Trophoblast cell (in vitro differentiated cells and primary cell): ENCODE data around the gene EFCAB11.

Experiments
- DNase-seq, 2 donors: peaks; one replicate each; pipeline ENCODE4 v3.0.0-alpha.2; 2016
- H2AFZ ChIP-seq: 2 replicates; pipeline ENCODE4 v1.6.1; 2013; ENCODE audit warnings: low read length, moderate library complexity, mild to moderate bottlenecking; ENCODE audit not compliant: insufficient read depth, poor library complexity
- H2AK5ac ChIP-seq: 2 replicates; pipeline ENCODE4 v1.6.1; 2013; ENCODE audit warnings: mild to moderate bottlenecking, low read length
- H2BK120ac ChIP-seq: 2 replicates; pipeline ENCODE4 v1.6.1; 2013; ENCODE audit warnings: low read length, mild to moderate bottlenecking, moderate library complexity; ENCODE audit not compliant: insufficient read depth, poor library complexity
- H2BK12ac ChIP-seq: 2 replicates; pipeline ENCODE4 v1.6.1; 2013; ENCODE audit warnings: mild to moderate bottlenecking, low read length, moderate library complexity
- H2BK5ac ChIP-seq: 2 replicates; pipeline ENCODE4 v1.6.1; 2013; ENCODE audit warnings: low read length, low read depth, moderate library complexity, mild to moderate bottlenecking; ENCODE audit not compliant: poor library complexity
- H3K14ac ChIP-seq: 2 replicates; pipeline ENCODE4 v1.6.1; 2013; ENCODE audit warnings: mild to moderate bottlenecking, low read length
- H3K18ac ChIP-seq: 2 replicates; pipeline ENCODE4 v1.6.1; 2013; ENCODE audit warnings: mild to moderate bottlenecking, low read length
- H3K23ac ChIP-seq: 2 replicates; pipeline ENCODE4 v1.6.1; 2013; ENCODE audit warnings: low read length
- H3K27ac ChIP-seq: 2 replicates; pipeline ENCODE4 v1.5.1; 2013; ENCODE audit warnings: low read depth, mild to moderate bottlenecking, inconsistent platforms, low read length, moderate library complexity
- H3K27me3 ChIP-seq: 2 replicates; pipeline ENCODE4 v1.6.1; 2013; ENCODE audit warnings: inconsistent platforms, mild to moderate bottlenecking, low read length, moderate library complexity; ENCODE audit not compliant: insufficient read depth
- H3K36me3 ChIP-seq, 2 experiments: 1 replicate in 1 of 2; 2 replicates in 1 of 2; pipeline ENCODE4 v1.6.1; 2013; ENCODE audit warnings: low read length in 2 of 2, mild to moderate bottlenecking in 2 of 2, moderate library complexity in 1 of 2; ENCODE audit not compliant: insufficient read depth in 2 of 2, control insufficient read depth in 1 of 2
- H3K4ac ChIP-seq: 2 replicates; pipeline ENCODE4 v1.6.1; 2013; ENCODE audit warnings: low read depth, mild to moderate bottlenecking, low read length, moderate library complexity
- H3K4me1 ChIP-seq, 2 experiments: 1 replicate in 1 of 2; 2 replicates in 1 of 2; pipeline ENCODE4 v1.6.1; 2013; ENCODE audit warnings: low read length in 2 of 2, mild to moderate bottlenecking in 2 of 2, moderate library complexity in 1 of 2; ENCODE audit not compliant: insufficient read depth in 2 of 2, control insufficient read depth in 1 of 2
- H3K4me2 ChIP-seq: 2 replicates; pipeline ENCODE4 v1.6.1; 2013; ENCODE audit warnings: inconsistent platforms, mild to moderate bottlenecking, low read length, moderate library complexity
- H3K4me3 ChIP-seq: 2 replicates; pipeline ENCODE4 v1.5.1; 2013; ENCODE audit warnings: mild to moderate bottlenecking, low read depth, low read length, inconsistent platforms
- H3K79me1 ChIP-seq: one replicate; pipeline ENCODE4 v1.6.1; 2013; ENCODE audit warnings: low read length
- H3K79me2 ChIP-seq: 2 replicates; pipeline ENCODE4 v1.6.1; 2013; ENCODE audit warnings: low read length, mild to moderate bottlenecking; ENCODE audit not compliant: control insufficient read depth, insufficient read depth, poor library complexity
- H3K9ac ChIP-seq: 2 replicates; pipeline ENCODE4 v1.6.1; 2013; ENCODE audit warnings: mild to moderate bottlenecking, low read length
- H3K9me3 ChIP-seq: 2 replicates; pipeline ENCODE4 v1.6.1; 2013; ENCODE audit warnings: low read depth, mild to moderate bottlenecking, control low read depth, inconsistent platforms, low read length; ENCODE audit not compliant: insufficient read depth
- H4K12ac ChIP-seq: 2 replicates; pipeline ENCODE4 v1.6.1; 2013; ENCODE audit warnings: low read depth, mild to moderate bottlenecking, low read length, moderate library complexity
- H4K8ac ChIP-seq: 2 replicates; pipeline ENCODE4 v1.6.1; 2013; ENCODE audit warnings: low read depth, mild to moderate bottlenecking, low read length, moderate library complexity
- H4K91ac ChIP-seq: one replicate; pipeline ENCODE4 v1.6.1; 2013; ENCODE audit warnings: low read depth, mild to moderate bottlenecking, low read length, moderate library complexity
- WGBS: extraction: QIAGEN DNeasy Blood & Tissue Kit; methylation state at CpG from one replicate; pipeline ENCODE4 v1.1.7; 2013; ENCODE audit warnings: missing lambda C conversion rate; ENCODE audit not compliant: insufficient read length, insufficient coverage; ENCODE audit errors: extremely low coverage; 5-methylcytosine and 5-hydroxymethylcytosine counted together

Gene EFCAB11

DNA sequence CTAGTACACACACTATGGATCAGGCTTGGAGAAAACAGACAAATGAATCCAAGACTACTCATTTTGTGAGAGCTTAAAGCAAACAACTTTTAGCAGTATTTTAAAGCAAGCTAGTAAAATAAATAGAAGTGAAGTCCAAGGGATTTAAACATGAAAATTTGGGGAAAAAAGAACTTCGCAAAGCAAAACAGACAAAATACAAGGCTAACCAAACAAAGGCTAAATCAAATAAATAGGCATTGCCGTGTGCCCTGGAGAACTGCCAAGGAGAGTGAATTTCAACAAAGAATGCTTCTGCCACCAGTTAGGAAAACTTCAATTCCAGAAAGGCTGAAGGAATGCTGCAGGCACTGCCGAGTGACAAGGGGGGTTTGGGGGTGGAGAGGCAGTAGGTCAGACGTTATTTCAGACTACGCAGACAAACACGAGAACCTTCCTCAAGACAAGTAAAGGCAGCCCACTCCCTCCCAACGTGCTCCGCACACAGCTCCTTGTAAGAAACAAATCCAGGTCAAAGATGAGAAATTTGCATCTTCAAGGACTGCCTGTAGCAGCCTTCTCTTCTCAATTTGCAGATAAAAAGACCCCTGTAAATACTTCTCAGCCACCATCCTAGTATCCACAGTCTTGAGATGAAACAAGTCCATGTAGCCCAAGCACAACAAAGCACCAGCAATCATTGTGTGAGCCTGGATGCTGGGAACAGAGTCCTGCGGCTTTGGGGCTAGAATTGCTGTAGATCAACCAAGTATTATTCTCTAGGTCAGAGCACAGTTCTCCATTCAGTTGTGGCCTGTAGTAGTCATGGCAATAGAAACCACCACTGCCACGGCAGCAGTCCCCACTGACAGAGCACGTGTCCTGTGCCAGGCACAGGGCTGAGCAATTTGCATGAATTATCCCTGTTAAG lies 43.3 kb downstream of the EFCAB11 start:
- WGBS, result no CpG with 5 or more reads among the region's 11 CpGs

DNA sequence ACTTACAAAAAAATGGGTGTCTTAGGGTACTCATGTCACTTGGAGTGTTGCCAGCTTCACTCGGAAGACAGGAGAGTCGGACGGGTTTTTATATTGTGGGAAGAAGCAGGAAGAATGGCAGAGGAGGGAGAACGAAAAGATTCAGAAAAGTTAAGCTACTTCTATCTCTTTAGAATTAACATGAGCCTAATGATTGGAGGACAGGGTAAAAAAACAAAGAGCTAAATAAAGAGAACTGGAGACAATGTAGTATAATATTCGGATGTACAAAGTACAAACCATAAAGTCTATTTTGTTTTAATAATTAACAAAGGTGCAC lies 43.9 kb downstream of the EFCAB11 start:
- Histone ChIP-seq H3K9me3 (no peaks in the 10 kb centered on the region), H2BK5ac (no peak overlapping the region), H3K27ac (no peak overlapping the region), H3K27me3 (no peaks in the 10 kb centered on the region), H3K14ac (no peak overlapping the region), H3K23ac (no peak overlapping the region), H3K4me1 (peaks cover 5 to 8% of the 10 kb centered on the region in 2 experiments), H2AFZ (no peak overlapping the region), H3K79me2 (no peaks in the 10 kb centered on the region), H4K8ac (no peak overlapping the region), H4K12ac (no peak overlapping the region), H3K9ac (no peak overlapping the region), H2BK120ac (no peak overlapping the region), H2BK12ac (no peak overlapping the region), H4K91ac (no peak overlapping the region), H2AK5ac (no peak overlapping the region), H3K36me3 (peaks cover 0 to 2% of the 10 kb centered on the region in 2 experiments), H3K79me1 (peaks cover 3% of the 10 kb centered on the region), H3K18ac (no peak overlapping the region), H3K4me3 (no peak overlapping the region), H3K4me2 (no peak overlapping the region), H3K4ac (no peak overlapping the region)
- 100% methylated on average over 1 of the region's 5 CpGs for WGBS
- no peak for DNase-seq

More for the DNA sequence above, 43.3 kb downstream of the EFCAB11 start:
- Histone ChIP-seq H3K14ac (no peak overlapping the region), H2AFZ (no peak overlapping the region), H3K4ac (no peak overlapping the region), H2BK12ac (no peak overlapping the region), H2AK5ac (no peak overlapping the region), H2BK120ac (peak overlapping the region; percentile 4), H3K18ac (no peak overlapping the region), H4K8ac (peak overlapping the region; percentile 15), H3K9me3 (no peaks in the 10 kb centered on the region), H4K91ac (no peak overlapping the region), H3K4me2 (peak overlapping the region; percentile 18), H4K12ac (no peak overlapping the region), H3K79me2 (no peaks in the 10 kb centered on the region), H2BK5ac (no peak overlapping the region), H3K79me1 (peaks cover 3% of the 10 kb centered on the region), H3K9ac (no peak overlapping the region), H3K27ac (no peak overlapping the region), H3K23ac (no peak overlapping the region), H3K4me3 (no peak overlapping the region), H3K36me3 (peaks cover 0 to 2% of the 10 kb centered on the region in 2 experiments), H3K4me1 (peaks cover 5 to 8% of the 10 kb centered on the region in 2 experiments), H3K27me3 (no peaks in the 10 kb centered on the region)
- DNase-seq, result peak; percentile 70 to 75

DNA sequence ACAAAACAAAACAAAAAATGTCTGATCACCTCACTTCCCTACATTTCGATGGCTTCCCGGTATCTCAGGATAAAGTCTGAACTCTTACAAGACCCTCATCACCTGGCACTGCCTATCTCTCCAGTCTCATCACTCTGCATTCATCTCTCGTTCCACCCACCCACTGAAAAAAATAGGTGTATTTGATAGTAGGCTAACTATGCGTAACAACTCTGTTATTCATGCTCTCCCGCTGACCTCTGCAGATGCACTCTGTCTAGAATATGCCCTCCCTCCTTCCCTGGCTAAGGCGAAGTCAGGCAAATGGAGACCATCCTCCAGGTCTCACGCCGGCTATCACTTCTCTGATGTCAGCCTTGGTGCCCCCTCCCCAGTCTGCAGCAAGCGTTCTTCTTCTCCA lies 44.9 kb downstream of the EFCAB11 start:
- DNase-seq, result peak in 1 of 2 donors; percentile 9
- no peak overlapping the region for H2BK120ac ChIP-seq
- H3K4me1 ChIP-seq, result peaks cover 5 to 8% of the 10 kb centered on the region in 2 experiments
- H4K12ac ChIP-seq, result no peak overlapping the region
- H3K14ac ChIP-seq, result no peak overlapping the region
- peaks cover 3% of the 10 kb centered on the region for H3K79me1 ChIP-seq
- H3K9ac ChIP-seq, result no peak overlapping the region
- H2AK5ac ChIP-seq, result no peak overlapping the region
- H3K23ac ChIP-seq, result no peak overlapping the region
- H3K27me3 ChIP-seq, result no peaks in the 10 kb centered on the region
- no peak overlapping the region for H2BK12ac ChIP-seq
- H3K18ac ChIP-seq, result no peak overlapping the region
- no peak overlapping the region for H3K4me2 ChIP-seq
- H4K91ac ChIP-seq, result no peak overlapping the region
- H2BK5ac ChIP-seq, result no peak overlapping the region
- no peak overlapping the region for H3K4me3 ChIP-seq
- H3K79me2 ChIP-seq, result no peaks in the 10 kb centered on the region
- H3K36me3 ChIP-seq, result peaks cover 0 to 2% of the 10 kb centered on the region in 2 experiments
- no peak overlapping the region for H3K27ac ChIP-seq
- no peak overlapping the region for H2AFZ ChIP-seq
- H3K4ac ChIP-seq, result no peak overlapping the region
- no CpG with 5 or more reads among the region's 9 CpGs for WGBS
- H3K9me3 ChIP-seq, result no peaks in the 10 kb centered on the region
- no peak overlapping the region for H4K8ac ChIP-seq

DNA sequence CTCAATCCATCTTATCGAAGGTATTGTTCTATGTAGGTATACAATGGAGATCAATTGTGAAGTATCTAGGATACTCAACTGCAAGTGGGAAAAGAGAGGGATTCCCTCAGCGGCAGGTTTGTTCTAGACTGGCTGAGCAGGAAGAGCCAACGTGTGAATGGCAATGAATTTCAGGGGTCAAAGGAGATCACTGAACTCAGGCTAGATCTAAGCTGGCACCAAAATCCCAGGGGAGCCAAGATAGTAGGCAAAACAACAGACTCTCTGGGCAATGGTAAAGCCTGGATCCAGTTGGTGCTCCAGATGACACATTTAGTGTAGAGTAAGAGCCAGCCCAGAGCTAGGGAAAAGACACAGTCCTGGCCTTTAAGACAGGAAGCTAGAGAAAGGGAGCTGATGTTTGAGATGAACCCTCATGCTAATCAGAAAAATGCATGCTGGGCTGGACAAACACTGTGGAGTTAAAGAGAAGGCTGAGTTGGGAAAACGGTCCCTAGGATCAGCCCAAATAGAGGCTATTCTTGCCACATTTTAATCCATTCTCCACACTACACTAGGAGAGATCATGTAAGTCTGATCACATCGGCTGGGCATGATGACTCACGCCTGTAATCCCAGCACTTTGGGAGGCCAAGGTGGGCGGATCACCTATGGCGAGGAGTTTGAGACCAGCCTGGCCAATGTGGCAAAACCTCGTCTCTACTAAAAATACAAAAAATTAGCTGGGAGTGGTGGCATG lies 45.6 kb downstream of the EFCAB11 start:
- peak in 1 of 2 donors; percentile 4 for DNase-seq
- no peak overlapping the region for H3K23ac ChIP-seq
- peaks cover 5 to 8% of the 10 kb centered on the region in 2 experiments for H3K4me1 ChIP-seq
- no peak overlapping the region for H3K4me2 ChIP-seq
- no peak overlapping the region for H3K18ac ChIP-seq
- H3K14ac ChIP-seq, result no peak overlapping the region
- no peak overlapping the region for H2AFZ ChIP-seq
- H2BK5ac ChIP-seq, result no peak overlapping the region
- no peaks in the 10 kb centered on the region for H3K27me3 ChIP-seq
- no peaks in the 10 kb centered on the region for H3K9me3 ChIP-seq
- H3K27ac ChIP-seq, result no peak overlapping the region
- peaks cover 3% of the 10 kb centered on the region for H3K79me1 ChIP-seq
- H3K36me3 ChIP-seq, result peaks cover 0 to 2% of the 10 kb centered on the region in 2 experiments
- no peak overlapping the region for H2BK120ac ChIP-seq
- H3K4ac ChIP-seq, result no peak overlapping the region
- no peak overlapping the region for H3K9ac ChIP-seq
- H2AK5ac ChIP-seq, result no peak overlapping the region
- no peak overlapping the region for H3K4me3 ChIP-seq
- no peak overlapping the region for H4K8ac ChIP-seq
- H4K12ac ChIP-seq, result no peak overlapping the region
- no CpG with 5 or more reads among the region's 9 CpGs for WGBS
- no peaks in the 10 kb centered on the region for H3K79me2 ChIP-seq
- H2BK12ac ChIP-seq, result no peak overlapping the region
- H4K91ac ChIP-seq, result no peak overlapping the region
